SH-SY5Y (cell line): ENCODE results near the gene VOPP1.

Experiments used
- GATA2 ChIP-seq: IDR thresholded peaks from 2 replicates; pipeline ENCODE4 v1.6.1; 2011; ENCODE audit warnings: mild to moderate bottlenecking, low read depth, low read length
- GATA3 ChIP-seq: IDR thresholded peaks from 2 replicates; pipeline ENCODE4 v1.6.1; 2011; ENCODE audit warnings: low read depth, mild to moderate bottlenecking, low read length, moderate library complexity

DNA sequence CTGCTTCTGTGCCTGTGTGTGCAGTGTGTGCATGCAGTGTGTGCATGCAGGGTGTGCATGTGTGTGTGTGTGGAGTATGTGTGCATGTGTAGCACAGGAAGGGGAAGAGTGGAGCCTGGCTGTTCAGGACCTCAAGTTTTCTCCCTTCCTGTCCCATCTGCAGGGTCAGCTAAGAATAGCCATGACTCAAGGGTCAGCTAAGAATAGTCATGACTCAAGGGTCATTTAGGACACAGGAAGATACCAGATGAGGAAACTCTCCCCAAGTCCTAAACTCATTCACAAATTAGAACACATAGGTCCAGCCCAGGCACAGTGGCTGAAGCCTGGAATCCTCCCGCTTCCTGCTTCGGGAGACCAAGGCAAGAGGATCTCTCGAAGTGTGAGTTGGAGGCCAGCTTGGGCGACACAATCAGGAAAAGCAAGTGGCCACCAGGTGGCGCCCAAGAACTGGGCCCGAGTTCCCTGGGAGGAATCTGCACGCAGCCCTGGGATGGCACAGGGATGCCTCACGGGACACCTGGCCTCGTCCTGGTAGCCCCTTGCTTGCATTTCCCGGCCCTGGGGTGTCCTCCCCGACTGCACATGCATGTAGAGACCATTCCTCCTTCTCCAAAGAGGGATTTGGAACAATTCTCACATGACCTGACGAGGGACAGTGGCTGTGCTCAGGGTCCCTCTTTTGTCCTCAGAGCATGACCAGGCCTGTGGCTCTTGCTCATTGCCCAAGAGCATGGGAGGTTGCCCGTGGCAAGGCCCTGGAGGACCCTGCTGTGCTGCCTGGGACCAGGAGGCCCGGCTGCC lies 21.4 kb upstream of the VOPP1 start:
- TF ChIP-seq GATA2 = no peak
- TF ChIP-seq GATA3 = no peak
